B cell (primary cell): ENCODE data around the gene CERCAM. TPM values are rescaled to one million over a fixed set of nuclear protein-coding genes. Genes with fewer than 3 reads are reported as not detected.

Experiments
- ATAC-seq: fragments of 200-7000 bp; cut with Tn5 transposase; one replicate; pipeline ENCODE4 v1.10.0; 2021; ENCODE audit warnings: low read depth, mild to moderate bottlenecking, moderate number of reproducible peaks, moderate library complexity
- CTCF ChIA-PET: fragments of 350-600 bp; sonication (Branson Sonifier 250); formaldehyde crosslinking; loops from one replicate; lab custom pipeline; 2021; ENCODE audit warnings: antibody characterized with exemption, inconsistent platforms; lab: Charles Lee
- POLR2A ChIA-PET: fragments of 350-600 bp; sonication (Branson Sonifier 250); formaldehyde crosslinking; loops from one replicate; lab custom pipeline; 2021; ENCODE audit warnings: antibody characterized with exemption; lab: Charles Lee
- DNase-seq: peaks from one replicate; pipeline ENCODE4 v3.0.0; 2013
- H2AFZ ChIP-seq: 2 replicates; pipeline ENCODE4 v1.6.1; 2012; ENCODE audit warnings: mild to moderate bottlenecking, low read depth, low read length; ENCODE audit not compliant: insufficient read depth, poor library complexity, severe bottlenecking
- H3K27ac ChIP-seq, 2 donors: 1 replicate in 1 of 2; 2 replicates in 1 of 2; pipeline ENCODE4 v1.5.1; 2012 to 2013; ENCODE audit warnings: low read length in 2 of 2, mild to moderate bottlenecking in 2 of 2, moderate library complexity in 1 of 2
- H3K27me3 ChIP-seq, 4 experiments: fragments of 200-600 bp in 1 of 4; sonication (generic) in 1 of 4; replicated peaks in 1 of 4; 1 replicate in 2 of 4; 2 replicates in 2 of 4; pipeline versions ENCODE4 v1.6.1 to v1.7.0; 2013 to 2016; ENCODE audit warnings: low read length in 3 of 4, mild to moderate bottlenecking in 2 of 4, mixed read lengths in 1 of 4, moderate library complexity in 1 of 4; ENCODE audit not compliant: insufficient read depth in 4 of 4, control insufficient read depth in 3 of 4; ENCODE audit errors: control extremely low read depth in 1 of 4
- H3K36me3 ChIP-seq, 2 experiments: replicated peaks in 1 of 2; 1 replicate in 1 of 2; 2 replicates in 1 of 2; pipeline versions ENCODE4 v1.6.1 to v1.7.1; 2013; ENCODE audit warnings: low read length in 1 of 2; ENCODE audit not compliant: insufficient read depth in 2 of 2, control insufficient read depth in 1 of 2; ENCODE audit errors: control extremely low read depth in 1 of 2, extremely low read depth in 1 of 2
- H3K4me1 ChIP-seq, 2 donors: fragments of 200-600 bp in 1 of 2; sonication (generic) in 1 of 2; 1 replicate in 1 of 2; 2 replicates in 1 of 2; pipeline versions ENCODE4 v1.5.1 to v1.6.1; 2013 to 2017; ENCODE audit warnings: low read length in 2 of 2; ENCODE audit not compliant: control insufficient read depth in 2 of 2, insufficient read depth in 2 of 2
- H3K4me2 ChIP-seq: replicated peaks from 2 replicates; pipeline ENCODE3; 2012; ENCODE audit warnings: mild to moderate bottlenecking, low read depth, low read length; ENCODE audit not compliant: poor library complexity, severe bottlenecking
- H3K4me3 ChIP-seq, 5 experiments: fragments of 200-600 bp in 1 of 5; sonication (generic) in 1 of 5; 1 replicate in 3 of 5; 2 replicates in 2 of 5; pipeline versions ENCODE4 v1.5.1 to v1.7.0; 2011 to 2016; ENCODE audit warnings: low read length in 4 of 5, mild to moderate bottlenecking in 4 of 5, low read depth in 2 of 5, control low read depth in 1 of 5, moderate library complexity in 1 of 5; ENCODE audit not compliant: insufficient read depth in 1 of 5; ENCODE audit errors: control extremely low read depth in 1 of 5, extremely low read depth in 1 of 5
- H3K79me2 ChIP-seq: fragments of 200-600 bp; sonication (generic); one replicate; pipeline ENCODE4 v1.6.0; 2016; ENCODE audit warnings: low read length; ENCODE audit not compliant: control insufficient read depth, insufficient read depth
- H3K9ac ChIP-seq: fragments of 200-600 bp; sonication (generic); 2 replicates; pipeline ENCODE4 v1.6.1; 2017; ENCODE audit warnings: mild to moderate bottlenecking, low read length, moderate library complexity
- H3K9me3 ChIP-seq, 3 donors: one replicate each; pipeline versions ENCODE4 v1.6.1 to v1.7.1; 2013; ENCODE audit warnings: low read length in 2 of 3; ENCODE audit not compliant: control insufficient read depth in 2 of 3, insufficient read depth in 1 of 3; ENCODE audit errors: control extremely low read depth in 1 of 3
- H4K20me1 ChIP-seq: 2 replicates; pipeline ENCODE4 v1.6.0; 2012; ENCODE audit warnings: mild to moderate bottlenecking, low read length; ENCODE audit not compliant: insufficient read depth, control insufficient read depth, poor library complexity, severe bottlenecking
- H3K27ac Mint-ChIP-seq: one replicate; pipeline ENCODE4 v1.8.0; 2021; ENCODE audit warnings: mixed read lengths
- H3K27me3 Mint-ChIP-seq: one replicate; pipeline ENCODE4 v1.8.0; 2021; ENCODE audit warnings: mixed read lengths
- H3K4me1 Mint-ChIP-seq: one replicate; pipeline ENCODE4 v1.8.0; 2021; ENCODE audit warnings: mixed read lengths
- H3K4me3 Mint-ChIP-seq: one replicate; pipeline ENCODE4 v1.8.0; 2021; ENCODE audit warnings: mixed read lengths
- H3K9me3 Mint-ChIP-seq: one replicate; pipeline ENCODE4 v1.8.0; 2022; ENCODE audit warnings: mixed read lengths; ENCODE audit not compliant: insufficient read depth
- CTCF ChIP-seq: fragments of 200-600 bp; IDR thresholded peaks from one replicate; pipeline ENCODE4 v1.8.0; 2022; ENCODE audit warnings: antibody characterized with exemption, mild to moderate bottlenecking
- EZH2 ChIP-seq: IDR thresholded peaks from 2 replicates; pipeline ENCODE4 v1.6.1; 2012; ENCODE audit warnings: borderline replicate concordance, low read depth, mild to moderate bottlenecking, moderate library complexity, low read length; ENCODE audit not compliant: insufficient read depth, poor library complexity, severe bottlenecking
- WGBS: methylation state at CpG from one replicate; pipeline ENCODE4 v1.1.5; 2013; ENCODE audit warnings: missing lambda C conversion rate; ENCODE audit not compliant: insufficient coverage; 5-methylcytosine and 5-hydroxymethylcytosine counted together
- intact Hi-C: fragments of 100-400 bp; cut with micrococcal nuclease; formaldehyde crosslinking; loops from one replicate; pipeline ENCODE4 v1.10.0; 2022
- polyA plus RNA-seq: library from polyadenylated mRNA; depleted of rRNA; stranded (reverse); fragments of >200 nt; gene quantifications from 2 replicates; pipeline ENCODE4 v1.2.3, GENCODE V29; 2012
- total RNA-seq, 2 donors: library from RNA; stranded (reverse); fragments of 120-200 nt in 1 of 2; gene quantifications; 1 replicate in 1 of 2; 2 replicates in 1 of 2; pipeline versions ENCODE4 v1.2.3 to v1.2.4, GENCODE V29; 2013 to 2022

CERCAM gene
- total and polyA plus RNA-seq, 2 donors (not counting 1 experiment from before 2014, with no cell fraction given): 2.4 to 3.8 TPM

- Histone ChIP-seq H2AFZ (no peak overlapping the region), H3K27me3 (no peaks in the 10 kb centered on the region), H3K9me3 (no peaks in the 10 kb centered on the region), H3K36me3 (peaks cover 2 to 30% of the 10 kb centered on the region in 2 experiments), H3K79me2 (peaks cover 84% of the 10 kb centered on the region), H3K27ac (no peak overlapping the region), H3K4me1 (peaks cover 15 to 23% of the 10 kb centered on the region in 2 donors), H4K20me1 (peaks cover 53% of the 10 kb centered on the region), H3K4me2 (no peak overlapping the region), H3K4me3 (no peak overlapping the region), H3K9ac (no peak overlapping the region)
- intact Hi-C loops: loop anchor here (5.0 kb wide), 2 partner anchors 508 to 573 kb away; partner anchors contain the start of genes DOLK, KYAT1, LRRC8A and NUP188
- 97% methylated on average over 7 of the region's 9 CpGs for WGBS
- H3K27ac Mint-ChIP-seq: no peak overlapping the region
- DNase-seq (no peak), ATAC-seq (no peak)
- CTCF ChIA-PET: no interaction called here
- POLR2A ChIA-PET: no interaction called here
- no peak overlapping the region for H3K4me3 Mint-ChIP-seq
- H3K27me3 Mint-ChIP-seq: no peaks in the 10 kb centered on the region
- H3K9me3 Mint-ChIP-seq: no peaks in the 10 kb centered on the region
- no peak for TF ChIP-seq CTCF
- TF ChIP-seq EZH2: no peak
- peaks cover 30% of the 10 kb centered on the region for H3K4me1 Mint-ChIP-seq
Measured at GRCh38 chr9:128374221-128374675, 46.4 kb upstream of the CERCAM start.

- Histone ChIP-seq H4K20me1 (peaks cover 60% of the 10 kb centered on the region), H3K79me2 (peaks cover 82% of the 10 kb centered on the region), H3K27me3 (no peaks in the 10 kb centered on the region), H3K9ac (no peak overlapping the region), H3K4me3 (no peak overlapping the region), H3K4me2 (no peak overlapping the region), H3K9me3 (no peaks in the 10 kb centered on the region), H3K27ac (no peak overlapping the region), H3K4me1 (peaks cover 9 to 15% of the 10 kb centered on the region in 2 donors), H2AFZ (no peak overlapping the region), H3K36me3 (peaks cover 2 to 35% of the 10 kb centered on the region in 2 experiments)
- no peak for DNase-seq
- Mint-ChIP-seq H3K27ac (no peak overlapping the region), H3K27me3 (no peaks in the 10 kb centered on the region), H3K4me1 (peaks cover 22% of the 10 kb centered on the region), H3K4me3 (no peak overlapping the region), H3K9me3 (no peaks in the 10 kb centered on the region)
- WGBS: 100% methylated on average over 2 of the region's 5 CpGs
- no peak for ATAC-seq
- TF ChIP-seq EZH2: no peak
- TF ChIP-seq CTCF: no peak
- intact Hi-C loops: no loop called here
- ChIA-PET POLR2A (no interaction called here), CTCF (no interaction called here)
Measured at GRCh38 chr9:128375865-128376264, 44.8 kb upstream of the CERCAM start.
